GM06990 (cell line): ENCODE measurements around the gene ZNF799.
"Not testable (repeated sequence)": the region's sequence is repeated elsewhere in the genome, so short reads cannot be mapped to it uniquely, and the experiment has no call there.

Experiments
- DNase-seq: peaks from one replicate; pipeline ENCODE4 v3.0.0-alpha.2; 2011; ENCODE audit not compliant: insufficient read length; ENCODE audit errors: extremely low read depth
- H3K27me3 ChIP-seq: replicated peaks from 2 replicates; pipeline ENCODE4 v1.6.0; 2011; ENCODE audit warnings: low read length; ENCODE audit not compliant: control insufficient read depth, insufficient read depth
- H3K36me3 ChIP-seq: 2 replicates; pipeline ENCODE4 v1.5.1; 2011; ENCODE audit warnings: low read length; ENCODE audit not compliant: control insufficient read depth, insufficient read depth
- H3K4me3 ChIP-seq: replicated peaks from 2 replicates; pipeline ENCODE4 v1.5.1; 2011; ENCODE audit warnings: low read depth, mild to moderate bottlenecking, control low read depth, low read length
- CTCF ChIP-seq: IDR thresholded peaks from 2 replicates; pipeline ENCODE4 v1.5.1; 2011; ENCODE audit warnings: low read length, control low read depth, mild to moderate bottlenecking, inconsistent platforms; ENCODE audit not compliant: insufficient read depth, poor library complexity, severe bottlenecking

The ZNF799 gene

GRCh38 chr19:12379732-12380443 is 21.2 kb downstream of the ZNF799 start:
- Histone ChIP-seq H3K27me3 (no peaks in the 10 kb centered on the region), H3K4me3 (no peak overlapping the region), H3K36me3 (no peaks in the 10 kb centered on the region)
- no peak for TF ChIP-seq CTCF
- DNase-seq, result no peak

- H3K4me3 ChIP-seq, result no peak overlapping the region
- DNase-seq, result no peak
- no peaks in the 10 kb centered on the region for H3K27me3 ChIP-seq
- TF ChIP-seq CTCF, result no peak
- H3K36me3 ChIP-seq, result no peaks in the 10 kb centered on the region
Measured at GRCh38 chr19:12374026-12374425, 27.0 kb downstream of the ZNF799 start.

GRCh38 chr19:12365236-12366162 is 35.6 kb downstream of the ZNF799 start, which contains the start of gene ZNF442:
Gene ZNF442 (minus strand): TSS chr19:12365683. CDS start chr19:12363631, 2,052 bp downstream.
- H3K4me3 ChIP-seq, result peak within 1 kb of the TSS; percentile 83
- TF ChIP-seq CTCF, result peak; percentile 39
- peak; percentile 82 for DNase-seq
- H3K27me3 ChIP-seq, result no peaks in the 10 kb centered on the region
- H3K36me3 ChIP-seq, result no peaks in the 10 kb centered on the region

GRCh38 chr19:12364391-12365235 is 36.5 kb downstream of the ZNF799 start:
- no peaks in the 10 kb centered on the region for H3K27me3 ChIP-seq
- H3K4me3 ChIP-seq, result peak overlapping the region; percentile 83
- TF ChIP-seq CTCF, result no peak
- DNase-seq, result peak; percentile 18
- H3K36me3 ChIP-seq, result no peaks in the 10 kb centered on the region

- not testable (repeated sequence) for H3K4me3 ChIP-seq, H3K27me3 ChIP-seq, DNase-seq, H3K36me3 ChIP-seq
Measured at GRCh38 chr19:12362236-12362635, 38.8 kb downstream of the ZNF799 start.
